ENCODE measurements around the gene NFIB.

The NFIB gene

GRCh38 chr9:14127656-14128055 lies 186.3 kb downstream of the NFIB start:
- ATAC-seq: no peak
- Mint-ChIP-seq H3K27ac (no peak overlapping the region), H3K4me3 (no peak overlapping the region), H3K4me1 (no peaks in the 10 kb centered on the region), H3K36me3 (no peaks in the 10 kb centered on the region), H3K9me3 (no peaks in the 10 kb centered on the region)
- DNase-seq (ENCODE audit: low spot score in 2 of 2): no peak

- no peak overlapping the region for H3K4me3 Mint-ChIP-seq
- H3K9me3 Mint-ChIP-seq: no peaks in the 10 kb centered on the region
- DNase-seq (ENCODE audit: low spot score in 2 of 2) (no peak), ATAC-seq (peak; percentile 61)
- no peak overlapping the region for H3K27ac Mint-ChIP-seq
- no peaks in the 10 kb centered on the region for H3K36me3 Mint-ChIP-seq
- H3K4me1 Mint-ChIP-seq: no peaks in the 10 kb centered on the region
These were observed 194.0 kb downstream of the NFIB start for GRCh38 chr9:14119694-14120514.

- no peaks in the 10 kb centered on the region for H3K4me1 Mint-ChIP-seq
- DNase-seq (ENCODE audit: low spot score in 2 of 2) (no peak), ATAC-seq (no peak)
- no peak overlapping the region for H3K4me3 Mint-ChIP-seq
- no peaks in the 10 kb centered on the region for H3K9me3 Mint-ChIP-seq
- no peak overlapping the region for H3K27ac Mint-ChIP-seq
- no peaks in the 10 kb centered on the region for H3K36me3 Mint-ChIP-seq
These were observed 201.7 kb downstream of the NFIB start for GRCh38 chr9:14112226-14112625.

GRCh38 chr9:14111696-14112095 lies 202.2 kb downstream of the NFIB start:
- no peaks in the 10 kb centered on the region for H3K4me1 Mint-ChIP-seq
- no peak for DNase-seq (ENCODE audit: low spot score in 2 of 2)
- H3K4me3 Mint-ChIP-seq: no peak overlapping the region
- no peaks in the 10 kb centered on the region for H3K36me3 Mint-ChIP-seq
- H3K9me3 Mint-ChIP-seq: no peaks in the 10 kb centered on the region
- no peak overlapping the region for H3K27ac Mint-ChIP-seq
- ATAC-seq: no peak

GRCh38 chr9:14107977-14108376 lies 206.0 kb downstream of the NFIB start:
- no peak for DNase-seq (ENCODE audit: low spot score in 2 of 2)
- no peak overlapping the region for H3K4me3 Mint-ChIP-seq
- no peak overlapping the region for H3K27ac Mint-ChIP-seq

GRCh38 chr9:14107495-14107894 lies 206.4 kb downstream of the NFIB start:
- Mint-ChIP-seq H3K36me3 (no peaks in the 10 kb centered on the region), H3K4me3 (no peak overlapping the region), H3K27ac (no peak overlapping the region), H3K9me3 (no peaks in the 10 kb centered on the region), H3K4me1 (no peaks in the 10 kb centered on the region)
- DNase-seq (ENCODE audit: low spot score in 2 of 2): no peak
- ATAC-seq: no peak

More at GRCh38 chr9:14107977-14108376, 206.0 kb downstream of the NFIB start:
- no peak for ATAC-seq
- Mint-ChIP-seq H3K4me1 (no peaks in the 10 kb centered on the region), H3K9me3 (no peaks in the 10 kb centered on the region), H3K36me3 (no peaks in the 10 kb centered on the region)

DNA sequence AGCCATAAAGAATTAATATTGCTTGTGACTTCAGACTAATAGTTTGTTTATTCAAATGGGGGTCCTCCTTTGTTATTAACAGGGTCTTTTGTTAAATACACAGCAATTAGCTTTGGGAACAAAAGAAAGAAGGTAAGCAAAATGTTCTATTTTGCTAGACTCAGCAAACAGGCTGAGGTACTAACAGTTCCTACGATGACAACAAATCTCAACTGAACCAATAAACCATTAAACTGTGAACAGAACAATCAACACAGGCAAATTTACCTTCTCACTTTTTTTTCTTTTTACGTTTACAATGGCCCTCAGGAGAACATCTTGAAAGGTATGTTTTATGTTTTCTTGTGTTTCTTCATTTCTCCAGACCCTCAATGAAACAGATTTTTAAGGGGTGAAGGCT lies 207.2 kb downstream of the NFIB start:
- no peak for DNase-seq (ENCODE audit: low spot score in 2 of 2)
- H3K27ac Mint-ChIP-seq: no peak overlapping the region
- H3K4me3 Mint-ChIP-seq: no peak overlapping the region
- H3K9me3 Mint-ChIP-seq: no peaks in the 10 kb centered on the region
- ATAC-seq: no peak
- no peaks in the 10 kb centered on the region for H3K4me1 Mint-ChIP-seq
- H3K36me3 Mint-ChIP-seq: no peaks in the 10 kb centered on the region

DNA sequence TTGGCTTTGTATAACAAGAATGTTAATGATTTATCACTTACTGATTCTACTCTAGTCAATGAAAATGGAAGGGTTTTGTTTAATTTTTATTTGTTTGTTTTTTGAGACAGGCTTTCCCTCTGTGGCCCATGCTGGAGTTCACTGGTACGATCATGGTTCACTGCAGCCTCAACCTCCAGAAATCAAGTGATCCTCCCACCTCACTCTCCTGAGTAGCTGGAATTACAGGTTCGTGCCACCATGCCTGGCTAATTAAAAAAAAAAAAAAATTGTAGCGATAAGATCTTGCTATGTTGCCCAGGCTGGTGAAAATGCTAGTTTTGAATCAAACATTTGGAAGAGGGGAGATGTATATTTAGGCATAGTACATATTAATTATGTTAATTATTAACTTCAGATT lies 209.4 kb downstream of the NFIB start:
- no peaks in the 10 kb centered on the region for H3K4me1 Mint-ChIP-seq
- ATAC-seq (no peak), DNase-seq (ENCODE audit: low spot score in 2 of 2) (no peak)
- no peak overlapping the region for H3K27ac Mint-ChIP-seq
- H3K4me3 Mint-ChIP-seq: no peak overlapping the region
- H3K36me3 Mint-ChIP-seq: no peaks in the 10 kb centered on the region
- no peaks in the 10 kb centered on the region for H3K9me3 Mint-ChIP-seq

DNA sequence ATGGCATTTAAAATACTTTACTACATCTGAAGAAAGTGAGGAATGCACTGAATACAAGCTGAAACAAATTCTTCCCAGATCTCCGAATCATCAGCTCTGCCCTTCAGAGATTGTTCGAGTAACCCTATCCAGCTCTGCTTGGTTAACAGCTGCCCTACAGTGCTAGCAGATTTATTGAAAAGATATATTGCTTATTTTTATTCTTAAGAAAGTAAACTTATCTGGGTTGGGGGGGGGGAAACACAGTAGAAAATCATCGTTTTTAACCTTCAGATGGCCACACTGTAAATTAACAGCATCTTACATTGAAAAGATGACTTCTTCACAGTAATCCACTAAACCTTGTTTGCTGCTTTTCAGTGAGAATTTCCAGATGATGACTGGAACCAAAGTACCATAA lies 210.8 kb downstream of the NFIB start:
- DNase-seq (ENCODE audit: low spot score in 2 of 2) (no peak), ATAC-seq (no peak)
- no peaks in the 10 kb centered on the region for H3K4me1 Mint-ChIP-seq
- H3K4me3 Mint-ChIP-seq: no peak overlapping the region
- H3K27ac Mint-ChIP-seq: no peak overlapping the region
- no peaks in the 10 kb centered on the region for H3K9me3 Mint-ChIP-seq
- no peaks in the 10 kb centered on the region for H3K36me3 Mint-ChIP-seq

- no peaks in the 10 kb centered on the region for H3K9me3 Mint-ChIP-seq
- no peak overlapping the region for H3K4me3 Mint-ChIP-seq
- H3K36me3 Mint-ChIP-seq: no peaks in the 10 kb centered on the region
- ATAC-seq: no peak
- H3K4me1 Mint-ChIP-seq: no peaks in the 10 kb centered on the region
- DNase-seq (ENCODE audit: low spot score in 2 of 2): no peak
- no peak overlapping the region for H3K27ac Mint-ChIP-seq
These were observed 214.2 kb downstream of the NFIB start for GRCh38 chr9:14099737-14100136.

GRCh38 chr9:14098486-14099180 lies 215.3 kb downstream of the NFIB start:
- Mint-ChIP-seq H3K4me1 (no peaks in the 10 kb centered on the region), H3K4me3 (no peak overlapping the region)

DNA sequence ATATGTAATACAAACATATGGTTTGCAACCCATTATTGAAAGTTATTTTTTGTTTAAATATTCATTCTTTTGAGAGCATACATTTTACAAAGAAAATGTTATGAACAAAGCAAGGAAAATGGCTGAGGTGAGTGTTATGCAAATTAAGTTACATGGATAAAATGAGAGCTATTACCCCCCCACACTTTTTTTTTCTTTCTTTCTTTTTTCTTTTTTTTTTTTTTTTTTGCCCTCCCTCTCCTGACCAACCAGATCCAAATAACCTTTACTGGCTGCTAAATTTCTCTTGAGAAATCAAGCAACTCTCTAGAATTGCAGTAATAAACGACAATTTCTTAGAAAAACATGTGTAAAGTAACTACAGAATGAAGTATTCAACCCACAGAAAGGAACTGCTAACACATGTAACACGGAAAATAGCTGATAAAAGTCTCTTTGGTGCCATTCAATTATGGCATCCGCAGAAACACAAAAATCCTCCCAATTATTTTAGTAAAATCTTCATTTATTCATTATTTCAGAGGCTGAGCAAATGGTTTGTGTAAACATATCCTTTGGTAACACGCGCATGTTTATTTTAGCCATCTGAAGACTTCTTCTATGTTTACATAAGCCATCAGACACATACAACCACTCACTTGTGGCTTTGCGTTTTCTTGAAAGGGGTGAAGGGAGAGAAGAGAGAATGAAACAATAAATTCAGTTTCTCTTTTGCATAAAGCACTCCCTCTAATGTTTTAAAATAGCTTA lies 216.1 kb downstream of the NFIB start:
- no peaks in the 10 kb centered on the region for H3K9me3 Mint-ChIP-seq
- H3K4me3 Mint-ChIP-seq: no peak overlapping the region
- ATAC-seq (no peak), DNase-seq (ENCODE audit: low spot score in 2 of 2) (no peak)
- no peaks in the 10 kb centered on the region for H3K4me1 Mint-ChIP-seq
- no peak overlapping the region for H3K27ac Mint-ChIP-seq
- no peaks in the 10 kb centered on the region for H3K36me3 Mint-ChIP-seq

More at GRCh38 chr9:14098486-14099180, 215.3 kb downstream of the NFIB start:
- no peak for DNase-seq (ENCODE audit: low spot score in 2 of 2)
- Mint-ChIP-seq H3K36me3 (no peaks in the 10 kb centered on the region), H3K27ac (no peak overlapping the region), H3K9me3 (no peaks in the 10 kb centered on the region)
- ATAC-seq: no peak

DNA sequence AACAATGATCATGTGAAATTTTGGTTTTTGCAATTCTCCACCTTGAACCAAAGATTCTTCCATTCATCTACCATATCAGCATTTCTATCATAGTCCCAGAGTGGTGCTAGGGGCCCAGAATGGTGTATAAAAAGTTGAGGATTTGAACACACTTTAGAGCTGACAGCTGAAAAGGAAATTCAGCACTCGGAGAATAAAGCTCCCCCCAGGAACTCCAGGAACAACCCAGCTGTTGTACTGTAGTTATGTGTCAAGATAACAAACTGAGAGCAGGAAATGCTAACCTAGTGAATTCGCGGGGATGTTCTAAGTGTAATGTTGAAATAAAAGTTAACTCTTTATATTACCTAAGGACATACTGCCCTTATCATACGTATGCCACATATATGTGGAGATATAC lies 216.7 kb downstream of the NFIB start:
- no peaks in the 10 kb centered on the region for H3K4me1 Mint-ChIP-seq
- H3K36me3 Mint-ChIP-seq: no peaks in the 10 kb centered on the region
- DNase-seq (ENCODE audit: low spot score in 2 of 2) (no peak), ATAC-seq (no peak)
- H3K4me3 Mint-ChIP-seq: no peak overlapping the region
- H3K27ac Mint-ChIP-seq: no peak overlapping the region
- no peaks in the 10 kb centered on the region for H3K9me3 Mint-ChIP-seq

GRCh38 chr9:14096258-14096922 lies 217.6 kb downstream of the NFIB start:
- no peaks in the 10 kb centered on the region for H3K4me1 Mint-ChIP-seq
- no peak for DNase-seq (ENCODE audit: low spot score in 2 of 2)
- no peak for ATAC-seq
- no peak overlapping the region for H3K4me3 Mint-ChIP-seq
- H3K36me3 Mint-ChIP-seq: no peaks in the 10 kb centered on the region
- no peak overlapping the region for H3K27ac Mint-ChIP-seq
- no peaks in the 10 kb centered on the region for H3K9me3 Mint-ChIP-seq

- no peaks in the 10 kb centered on the region for H3K4me1 Mint-ChIP-seq
- DNase-seq (ENCODE audit: low spot score in 2 of 2) (no peak), ATAC-seq (no peak)
- no peak overlapping the region for H3K4me3 Mint-ChIP-seq
- H3K36me3 Mint-ChIP-seq: no peaks in the 10 kb centered on the region
- no peaks in the 10 kb centered on the region for H3K9me3 Mint-ChIP-seq
- no peak overlapping the region for H3K27ac Mint-ChIP-seq
These were observed 218.7 kb downstream of the NFIB start for GRCh38 chr9:14095277-14095676.
